Measurements from ENCODE around the gene ACOT2.
"Not testable (repeated sequence)": the region's sequence is repeated elsewhere in the genome, so short reads cannot be mapped to it uniquely, and the experiment has no call there.

- not testable (repeated sequence) for TF ChIP-seq POLR2A (IDR thresholded peaks at IDR 0.05; ENCODE audit: low read length); GATA1 (IDR thresholded peaks at IDR 0.05; ENCODE audit: low read depth, low read length)
Measured at GRCh38 chr14:73539017-73539416, 30.0 kb upstream of the ACOT2 start.
